ENCODE measurements around the gene LAMA4. TPM values are rescaled to one million over a fixed set of nuclear protein-coding genes. Genes with fewer than 3 reads are reported as not detected.

The LAMA4 gene
- total and polyA plus RNA-seq, 4 donors = 28.4 to 261 (median 79.8) TPM

- WGBS, 2 donors = 82 to 91% methylated on average over 3 of the region's 3 CpGs
- Histone ChIP-seq H3K27ac (ENCODE audit: low read depth in 1 of 2, low read length in 1 of 2) (no peak overlapping the region), H3K4me3 (no peak overlapping the region), H3K9me3 (ENCODE audit: control insufficient read depth in 4 of 4, insufficient read depth in 3 of 4, low read length in 3 of 4) (no peaks in the 10 kb centered on the region), H3K4me1 (ENCODE audit: control insufficient read depth in 5 of 5, insufficient read depth in 5 of 5, low read length in 5 of 5) (no peaks in the 10 kb centered on the region), H3K9ac (ENCODE audit: insufficient read depth in 1 of 2, low read length in 2 of 2) (no peak overlapping the region), H3K27me3 (ENCODE audit: control insufficient read depth in 3 of 3, insufficient read depth in 3 of 3, low read length in 2 of 3) (no peaks in the 10 kb centered on the region), H3K36me3 (ENCODE audit: control insufficient read depth in 4 of 4, insufficient read depth in 4 of 4, low read length in 4 of 4) (peaks cover 1 to 83% (median 39%) of the 10 kb centered on the region in 4 donors)
- TF ChIP-seq CTCF (IDR thresholded peaks at IDR 0.05; ENCODE audit: control extremely low read depth, extremely low read depth) = no peak
- ATAC-seq (ENCODE audit: insufficient read depth, low FRiP score) (no peak), DNase-seq (no peak)
Measured at GRCh38 chr6:112130878-112131277, 123.5 kb downstream of the LAMA4 start.

- ATAC-seq (ENCODE audit: insufficient read depth, low FRiP score) (no peak), DNase-seq (no peak)
- TF ChIP-seq CTCF (IDR thresholded peaks at IDR 0.05; ENCODE audit: control extremely low read depth, extremely low read depth) = no peak
- Histone ChIP-seq H3K27ac (ENCODE audit: low read depth in 1 of 2, low read length in 1 of 2) (no peak overlapping the region), H3K4me3 (no peak overlapping the region), H3K36me3 (ENCODE audit: control insufficient read depth in 4 of 4, insufficient read depth in 4 of 4, low read length in 4 of 4) (peaks cover 0 to 76% (median 37%) of the 10 kb centered on the region in 4 donors), H3K4me1 (ENCODE audit: control insufficient read depth in 5 of 5, insufficient read depth in 5 of 5, low read length in 5 of 5) (no peaks in the 10 kb centered on the region), H3K9me3 (ENCODE audit: control insufficient read depth in 4 of 4, insufficient read depth in 3 of 4, low read length in 3 of 4) (no peaks in the 10 kb centered on the region), H3K27me3 (ENCODE audit: control insufficient read depth in 3 of 3, insufficient read depth in 3 of 3, low read length in 2 of 3) (no peaks in the 10 kb centered on the region), H3K9ac (ENCODE audit: insufficient read depth in 1 of 2, low read length in 2 of 2) (no peak overlapping the region)
- WGBS, 2 donors = 87 to 91% methylated on average over 5 of the region's 5 CpGs
Measured at GRCh38 chr6:112128208-112128607, 126.2 kb downstream of the LAMA4 start.

GRCh38 chr6:112123982-112124381, 130.4 kb downstream of the LAMA4 start:
- no peak overlapping the region for H3K9ac ChIP-seq (ENCODE audit: insufficient read depth in 1 of 2, low read length in 2 of 2)
- ATAC-seq (ENCODE audit: insufficient read depth, low FRiP score) = no peak
- H3K4me3 ChIP-seq = no peak overlapping the region
- peaks cover 3 to 68% (median 36%) of the 10 kb centered on the region in 4 donors for H3K36me3 ChIP-seq (ENCODE audit: control insufficient read depth in 4 of 4, insufficient read depth in 4 of 4, low read length in 4 of 4)
- H3K27me3 ChIP-seq (ENCODE audit: control insufficient read depth in 3 of 3, insufficient read depth in 3 of 3, low read length in 2 of 3) = no peaks in the 10 kb centered on the region
- DNase-seq = no peak
- no peak for TF ChIP-seq CTCF (IDR thresholded peaks at IDR 0.05; ENCODE audit: control extremely low read depth, extremely low read depth)
- peaks cover 0 to 2% (median 0%) of the 10 kb centered on the region in 5 donors for H3K4me1 ChIP-seq (ENCODE audit: control insufficient read depth in 5 of 5, insufficient read depth in 5 of 5, low read length in 5 of 5)
- H3K27ac ChIP-seq (ENCODE audit: low read depth in 1 of 2, low read length in 1 of 2) = no peak overlapping the region
- H3K9me3 ChIP-seq (ENCODE audit: control insufficient read depth in 4 of 4, insufficient read depth in 3 of 4, low read length in 3 of 4) = no peaks in the 10 kb centered on the region
- 90 to 100% methylated on average over 1 of the region's 1 CpG for WGBS, 2 donors

GRCh38 chr6:112122756-112123155, 131.6 kb downstream of the LAMA4 start:
- Histone ChIP-seq H3K4me1 (ENCODE audit: control insufficient read depth in 5 of 5, insufficient read depth in 5 of 5, low read length in 5 of 5) (peaks cover 0 to 2% (median 0%) of the 10 kb centered on the region in 5 donors), H3K4me3 (no peak overlapping the region), H3K9ac (ENCODE audit: insufficient read depth in 1 of 2, low read length in 2 of 2) (no peak overlapping the region), H3K9me3 (ENCODE audit: control insufficient read depth in 4 of 4, insufficient read depth in 3 of 4, low read length in 3 of 4) (no peaks in the 10 kb centered on the region), H3K27me3 (ENCODE audit: control insufficient read depth in 3 of 3, insufficient read depth in 3 of 3, low read length in 2 of 3) (no peaks in the 10 kb centered on the region), H3K36me3 (ENCODE audit: control insufficient read depth in 4 of 4, insufficient read depth in 4 of 4, low read length in 4 of 4) (peaks cover 3 to 67% (median 35%) of the 10 kb centered on the region in 4 donors), H3K27ac (ENCODE audit: low read depth in 1 of 2, low read length in 1 of 2) (no peak overlapping the region)
- DNase-seq (no peak), ATAC-seq (ENCODE audit: insufficient read depth, low FRiP score) (no peak)
- no peak for TF ChIP-seq CTCF (IDR thresholded peaks at IDR 0.05; ENCODE audit: control extremely low read depth, extremely low read depth)
- WGBS, 2 donors = 57 to 69% methylated on average over 2 of the region's 2 CpGs

Measured in lung (tissue), 12 donors.